ENCODE data around the gene CSTF1.

CSTF1 gene

DNA sequence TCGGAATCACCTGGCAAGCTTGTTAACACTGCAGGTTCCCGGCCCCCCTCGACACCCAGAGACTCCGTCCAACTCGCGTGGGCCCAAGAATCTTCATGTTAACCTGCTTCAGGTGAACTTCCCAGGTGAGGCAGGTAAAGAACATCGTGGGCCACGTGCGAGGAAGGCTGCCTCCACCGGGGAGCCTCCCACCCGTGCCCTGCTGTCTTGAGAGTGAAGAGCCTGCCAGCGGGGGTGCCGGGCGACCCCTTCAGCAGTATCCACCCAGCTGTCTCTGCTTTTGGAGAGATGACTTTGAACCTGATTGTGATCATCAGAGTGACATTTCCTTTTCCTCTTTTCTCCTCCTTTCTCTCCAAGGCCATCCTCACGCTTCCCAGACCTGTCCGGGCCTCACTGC, 53.1 kb downstream of the CSTF1 start:
- Histone ChIP-seq H2AFZ (ENCODE audit: low read depth) (no peak overlapping the region), H3K9ac (no peak overlapping the region), H3K79me2 (ENCODE audit: insufficient read depth, low read depth) (no peaks in the 10 kb centered on the region), H3K4me1 (ENCODE audit: low read depth, poor library complexity, severe bottlenecking) (peaks cover 25% of the 10 kb centered on the region), H3K27me3 (ENCODE audit: insufficient read depth, low read depth) (no peaks in the 10 kb centered on the region), H3K4me3 (IDR thresholded peaks at IDR 0.05; ENCODE audit: insufficient read depth, low read depth, low read length) (no peak overlapping the region), H3K4me2 (no peak overlapping the region), H3K36me3 (ENCODE audit: insufficient read depth) (no peaks in the 10 kb centered on the region), H3K27ac (no peak overlapping the region), H4K20me1 (ENCODE audit: insufficient read depth) (no peaks in the 10 kb centered on the region)
- TF ChIP-seq, protein P1, sequence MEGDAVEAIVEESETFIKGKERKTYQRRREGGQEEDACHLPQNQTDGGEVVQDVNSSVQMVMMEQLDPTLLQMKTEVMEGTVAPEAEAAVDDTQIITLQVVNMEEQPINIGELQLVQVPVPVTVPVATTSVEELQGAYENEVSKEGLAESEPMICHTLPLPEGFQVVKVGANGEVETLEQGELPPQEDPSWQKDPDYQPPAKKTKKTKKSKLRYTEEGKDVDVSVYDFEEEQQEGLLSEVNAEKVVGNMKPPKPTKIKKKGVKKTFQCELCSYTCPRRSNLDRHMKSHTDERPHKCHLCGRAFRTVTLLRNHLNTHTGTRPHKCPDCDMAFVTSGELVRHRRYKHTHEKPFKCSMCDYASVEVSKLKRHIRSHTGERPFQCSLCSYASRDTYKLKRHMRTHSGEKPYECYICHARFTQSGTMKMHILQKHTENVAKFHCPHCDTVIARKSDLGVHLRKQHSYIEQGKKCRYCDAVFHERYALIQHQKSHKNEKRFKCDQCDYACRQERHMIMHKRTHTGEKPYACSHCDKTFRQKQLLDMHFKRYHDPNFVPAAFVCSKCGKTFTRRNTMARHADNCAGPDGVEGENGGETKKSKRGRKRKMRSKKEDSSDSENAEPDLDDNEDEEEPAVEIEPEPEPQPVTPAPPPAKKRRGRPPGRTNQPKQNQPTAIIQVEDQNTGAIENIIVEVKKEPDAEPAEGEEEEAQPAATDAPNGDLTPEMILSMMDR (conservative IDR thresholded peaks at IDR 0.05; ENCODE audit: low read depth, low read length) = no peak

DNA sequence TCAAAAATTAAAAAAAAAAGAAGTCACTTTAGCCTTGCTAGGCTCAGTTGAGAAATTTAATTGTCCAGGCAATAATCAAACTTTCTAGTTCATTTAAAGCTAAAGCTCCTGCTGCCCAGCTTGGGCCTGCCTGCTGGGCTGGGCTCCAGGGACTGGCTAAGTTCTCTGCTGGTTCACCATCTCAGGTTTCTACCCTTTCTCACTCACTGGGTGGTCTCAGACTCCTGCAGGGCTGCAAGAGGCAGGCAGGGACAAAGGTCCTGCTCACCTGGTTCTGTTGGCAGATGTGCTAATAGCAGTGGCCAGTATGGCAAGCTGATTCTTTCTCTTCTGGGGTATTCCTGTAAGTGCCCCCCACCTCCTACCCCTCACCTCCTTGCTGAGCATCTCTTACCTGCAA, 54.8 kb downstream of the CSTF1 start:
- Histone ChIP-seq H3K36me3 (ENCODE audit: insufficient read depth) (no peaks in the 10 kb centered on the region), H3K4me2 (no peak overlapping the region), H3K79me2 (ENCODE audit: insufficient read depth, low read depth) (no peaks in the 10 kb centered on the region), H2AFZ (ENCODE audit: low read depth) (no peak overlapping the region), H3K9ac (no peak overlapping the region), H3K4me1 (ENCODE audit: low read depth, poor library complexity, severe bottlenecking) (peaks cover 8% of the 10 kb centered on the region), H3K27me3 (ENCODE audit: insufficient read depth, low read depth) (no peaks in the 10 kb centered on the region), H4K20me1 (ENCODE audit: insufficient read depth) (no peaks in the 10 kb centered on the region), H3K4me3 (IDR thresholded peaks at IDR 0.05; ENCODE audit: insufficient read depth, low read depth, low read length) (no peak overlapping the region), H3K27ac (no peak overlapping the region)
- TF ChIP-seq, protein P1 (conservative IDR thresholded peaks at IDR 0.05; ENCODE audit: low read depth, low read length) = no peak

DNA sequence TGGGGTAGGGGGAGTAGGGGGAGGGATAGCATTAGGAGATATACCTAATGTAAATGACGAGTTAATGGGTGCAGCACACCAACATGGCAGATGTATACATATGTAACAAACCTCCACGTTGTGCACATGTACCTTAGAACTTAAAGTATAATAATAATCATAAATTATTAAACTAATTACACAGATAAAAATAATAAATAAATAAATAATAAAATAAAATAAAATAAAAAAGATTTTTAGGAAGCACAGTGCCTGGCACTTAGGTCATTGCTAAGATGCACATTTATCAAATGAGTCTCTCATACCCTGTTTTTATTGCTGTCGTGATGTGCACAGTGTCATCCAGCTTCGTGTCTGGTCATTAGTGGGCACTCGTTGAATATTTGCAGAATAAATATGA, 57.0 kb downstream of the CSTF1 start:
- Histone ChIP-seq H3K4me2 (no peak overlapping the region), H4K20me1 (ENCODE audit: insufficient read depth) (no peaks in the 10 kb centered on the region), H3K36me3 (ENCODE audit: insufficient read depth) (no peaks in the 10 kb centered on the region), H3K4me3 (IDR thresholded peaks at IDR 0.05; ENCODE audit: insufficient read depth, low read depth, low read length) (no peak overlapping the region), H3K9ac (no peak overlapping the region), H3K79me2 (ENCODE audit: insufficient read depth, low read depth) (no peaks in the 10 kb centered on the region), H3K27me3 (ENCODE audit: insufficient read depth, low read depth) (no peaks in the 10 kb centered on the region), H3K4me1 (ENCODE audit: low read depth, poor library complexity, severe bottlenecking) (no peaks in the 10 kb centered on the region), H2AFZ (ENCODE audit: low read depth) (no peak overlapping the region), H3K27ac (no peak overlapping the region)
- TF ChIP-seq, protein P1 (conservative IDR thresholded peaks at IDR 0.05; ENCODE audit: low read depth, low read length) = no peak

DNA sequence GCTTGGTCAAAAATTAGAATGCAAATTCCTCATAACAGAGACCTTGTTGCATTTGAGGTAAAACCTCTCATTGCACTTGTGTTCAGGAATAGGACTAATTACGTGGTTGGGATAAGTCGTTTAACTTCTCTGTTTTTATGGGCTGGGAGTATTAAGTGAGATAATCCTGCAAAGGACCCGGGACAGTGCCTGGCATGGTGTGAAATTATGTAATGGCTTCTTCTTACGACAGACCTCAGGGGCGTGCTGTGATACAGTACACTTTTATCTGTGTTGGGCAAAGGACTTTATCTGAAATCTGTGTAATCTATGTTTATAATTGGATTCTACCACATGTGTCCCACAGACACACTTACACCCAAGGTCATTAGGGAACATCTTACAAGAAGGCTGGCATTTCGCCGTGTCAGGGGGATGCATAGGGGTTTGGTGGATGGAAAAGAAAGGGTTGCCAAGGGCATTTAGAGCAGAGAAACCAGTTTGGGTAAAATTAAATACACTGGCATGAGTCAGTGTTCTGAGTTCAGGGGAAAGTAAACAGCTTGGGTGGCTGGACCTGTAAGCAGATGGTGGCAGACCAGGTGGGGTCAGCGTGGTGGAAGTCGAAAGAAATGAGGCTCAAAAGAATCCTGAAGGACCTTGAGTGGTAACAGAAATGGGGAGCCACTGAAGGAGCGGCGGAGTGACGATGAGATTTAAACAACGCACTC, 58.8 kb downstream of the CSTF1 start:
- H3K4me2 ChIP-seq = no peak overlapping the region
- no peak overlapping the region for H3K9ac ChIP-seq
- H4K20me1 ChIP-seq (ENCODE audit: insufficient read depth) = no peaks in the 10 kb centered on the region
- TF ChIP-seq, protein P1 (conservative IDR thresholded peaks at IDR 0.05; ENCODE audit: low read depth, low read length) = no peak
- no peak overlapping the region for H3K27ac ChIP-seq
- H3K36me3 ChIP-seq (ENCODE audit: insufficient read depth) = no peaks in the 10 kb centered on the region
- no peak overlapping the region for H2AFZ ChIP-seq (ENCODE audit: low read depth)
- H3K4me1 ChIP-seq (ENCODE audit: low read depth, poor library complexity, severe bottlenecking) = no peaks in the 10 kb centered on the region
- no peak overlapping the region for H3K4me3 ChIP-seq (IDR thresholded peaks at IDR 0.05; ENCODE audit: insufficient read depth, low read depth, low read length)
- H3K27me3 ChIP-seq (ENCODE audit: insufficient read depth, low read depth) = no peaks in the 10 kb centered on the region
- H3K79me2 ChIP-seq (ENCODE audit: insufficient read depth, low read depth) = no peaks in the 10 kb centered on the region
